ENCODE results near the gene TRABD2B. TPM values are rescaled to one million over a fixed set of nuclear protein-coding genes. Genes with fewer than 3 reads are reported as not detected.

TRABD2B gene
- total and polyA plus RNA-seq, 2 of the 4 experiments (the other 2 are of a cell fraction) = not detected

DNA sequence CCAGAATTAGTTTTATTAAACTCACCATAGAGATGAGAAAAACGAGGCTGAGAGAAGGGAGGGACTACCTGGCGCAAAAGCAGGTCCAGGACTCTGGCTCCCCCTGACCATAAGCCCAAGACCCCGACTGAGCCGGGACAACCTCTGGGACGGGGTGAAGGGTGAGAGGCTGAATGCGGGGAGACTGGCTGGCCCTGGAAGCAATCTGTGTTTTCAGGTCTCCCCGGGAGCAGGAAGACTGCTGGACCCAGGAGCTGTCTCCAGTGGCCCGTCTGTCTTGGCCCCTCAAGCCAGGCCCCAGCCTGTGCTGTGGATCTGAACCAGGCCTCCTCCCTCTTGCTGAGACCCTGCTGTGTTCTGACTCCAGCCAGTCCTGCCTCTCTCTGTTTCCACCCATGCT is 240.8 kb downstream of the TRABD2B start:
- Histone ChIP-seq H4K20me1 (ENCODE audit: insufficient read depth, low read length) (no peaks in the 10 kb centered on the region), H3K4me1 (ENCODE audit: control insufficient read depth, insufficient read depth, low read length) (no peaks in the 10 kb centered on the region), H3K4me3 (ENCODE audit: insufficient read depth, low read depth, low read length) (no peak overlapping the region), H3K4ac (ENCODE audit: low read depth, low read length) (no peak overlapping the region), H3K23ac (ENCODE audit: low read depth, low read length) (no peak overlapping the region), H4K91ac (ENCODE audit: insufficient read depth, low read depth, low read length) (no peak overlapping the region), H2BK5ac (ENCODE audit: low read depth, low read length, poor library complexity, severe bottlenecking) (no peak overlapping the region), H3K36me3 (ENCODE audit: control insufficient read depth, insufficient read depth, low read length) (no peaks in the 10 kb centered on the region), H2AFZ (replicated peaks; ENCODE audit: low read length, poor library complexity) (no peak overlapping the region), H2BK20ac (ENCODE audit: low read depth, low read length) (no peak overlapping the region), H3K9ac (ENCODE audit: low read depth, low read length) (no peak overlapping the region), H3K18ac (ENCODE audit: low read depth, low read length) (no peak overlapping the region), H2AK5ac (ENCODE audit: low read depth, low read length) (no peak overlapping the region), H3K9me3 (ENCODE audit: control insufficient read depth, insufficient read depth, low read length) (no peaks in the 10 kb centered on the region), H4K8ac (ENCODE audit: low read depth in 2 of 2, low read length in 2 of 2) (no peak overlapping the region), H2BK15ac (ENCODE audit: low read depth, low read length) (no peak overlapping the region), H3K27me3 (ENCODE audit: control insufficient read depth, insufficient read depth, low read length) (peaks cover 2% of the 10 kb centered on the region; the same call in 1 of the 2 replicates), H3K14ac (replicated peaks; ENCODE audit: low read depth, low read length) (no peak overlapping the region), H2BK120ac (ENCODE audit: low read depth, low read length) (no peak overlapping the region), H4K5ac (ENCODE audit: low read depth, low read length) (no peak overlapping the region), H2AK9ac (replicated peaks; ENCODE audit: low read depth, low read length, poor library complexity) (no peak overlapping the region), H3K56ac (ENCODE audit: extremely low read depth, insufficient read depth, low read length) (no peak overlapping the region), H3K9me1 (ENCODE audit: insufficient read depth, low read length) (no peaks in the 10 kb centered on the region), H3K79me1 (ENCODE audit: low read depth in 1 of 2, low read length in 2 of 2) (no peaks in the 10 kb centered on the region), H3K4me2 (ENCODE audit: low read depth, low read length) (no peak overlapping the region), H3K27ac (ENCODE audit: insufficient read depth, low read length) (no peak overlapping the region)
- WGBS, 2 experiments (ENCODE audit: extremely low coverage in 2 of 2, insufficient read length in 1 of 2) = 40% methylated on average over 2 of the region's 8 CpGs; no CpG with 5 or more reads in 1 of the 2 experiments
- dilution Hi-C loops (cut with HindIII; ENCODE audit: low sequenced_read_pairs, unreplicated experiment) = no loop called here
- ATAC-seq (ENCODE audit: low read depth) (no peak), DNase-seq (no peak)
- in situ Hi-C loops (cut with MboI; ENCODE audit: low sequenced_read_pairs) = no loop called here
- CTCF ChIA-PET = no interaction called here
- BruUV-seq (replicated peaks) = no TSS peak
- TF ChIP-seq MAZ (IDR thresholded peaks at IDR 0.05; ENCODE audit: borderline replicate concordance, low read depth, low read length) (no peak), USF2 (IDR thresholded peaks at IDR 0.05; ENCODE audit: low read depth, low read length) (no peak), NFE2L2 (IDR thresholded peaks at IDR 0.05; ENCODE audit: low read depth, low read length) (no peak)
- intact Hi-C loops (cut with micrococcal nuclease) = no loop called here
- POLR2A ChIA-PET (ENCODE audit: unreplicated experiment) = no interaction called here
